Adrenal gland (tissue), 12 donors: ENCODE results near the gene DPM3. TPM values are rescaled to one million over a fixed set of nuclear protein-coding genes. Genes with fewer than 3 reads are reported as not detected.
A peak's percentile ranks its signal among the peaks of the same experiment; 100 is the strongest.

Experiments used
- DNase-seq, 7 donors: peaks; one replicate each; pipeline ENCODE4 v3.0.0-alpha.2; 2019 to 2020
- H3K27ac ChIP-seq, 5 donors: fragments of 200-600 bp; sonication (generic) in 4 of 5; 1 replicate in 3 of 5; 2 replicates in 2 of 5; pipeline versions ENCODE4 v1.5.1 to v1.8.0; 2016 to 2020; ENCODE audit warnings: mild to moderate bottlenecking in 1 of 5
- H3K27me3 ChIP-seq: fragments of 200-600 bp; 2 replicates; pipeline ENCODE4 v1.8.0; 2021
- H3K36me3 ChIP-seq, 2 donors: fragments of 200-600 bp; replicated peaks in 1 of 2; 1 replicate in 1 of 2; 2 replicates in 1 of 2; pipeline versions ENCODE4 v1.5.1 to v1.8.0; 2018 to 2022
- H3K4me1 ChIP-seq, 2 donors: fragments of 200-600 bp; replicated peaks in 1 of 2; 1 replicate in 1 of 2; 2 replicates in 1 of 2; pipeline versions ENCODE4 v1.5.1 to v1.8.0; 2018 to 2021
- H3K4me3 ChIP-seq, 4 donors: fragments of 200-600 bp; sonication (generic) in 3 of 4; one replicate each; pipeline ENCODE4 v1.5.1; 2016 to 2018
- H3K9me3 ChIP-seq, 3 donors: fragments of 200-600 bp; sonication (generic) in 1 of 3; replicated peaks in 1 of 3; 1 replicate in 2 of 3; 2 replicates in 1 of 3; pipeline versions ENCODE4 v1.5.1 to v1.8.0; 2016 to 2021
- POLR2A ChIP-seq, 2 donors: fragments of 450-650 bp; IDR thresholded peaks; one replicate each; pipeline ENCODE4 v1.6.1; 2017; ENCODE audit warnings: antibody characterized with exemption in 2 of 2, mild to moderate bottlenecking in 2 of 2, moderate library complexity in 1 of 2
- WGBS, 4 donors: extraction: QIAGEN DNeasy Blood & Tissue Kit in 2 of 4; methylation state at CpG; one replicate each; pipeline versions ENCODE4 v1.1.5 to v1.1.7; 2013 to 2017; 5-methylcytosine and 5-hydroxymethylcytosine counted together
- intact Hi-C, 2 donors: fragments of 100-400 bp; cut with DNase I; formaldehyde crosslinking; loops; one replicate each; pipeline versions ENCODE4 v1.14.1 to v1.15.0; 2022 to 2023
- polyA plus RNA-seq, 3 donors: library from polyadenylated mRNA; stranded (reverse); fragments of 200-250 nt in 2 of 3; fragments of 350-450 nt in 1 of 3; fragmentation: Illumina TruSeq in 1 of 3; extraction: RNeasy Lipid Tissue Mini Kit (QIAGEN cat#74804) in 1 of 3; gene quantifications; one replicate each; pipeline ENCODE4 v1.2.3, GENCODE V29; 2013 to 2014
- total RNA-seq, 9 donors: library from RNA; depleted of rRNA in 4 of 9; stranded (reverse); fragments of >200 nt in 4 of 9; fragments of 120-200 nt in 1 of 9; fragmentation: NEBNext Ultra II Directional in 1 of 9; extraction: Animal tissue kit (Norgen Biotek cat#: 25700) in 1 of 9; gene quantifications; one replicate each; pipeline versions ENCODE4 v1.1.0 to v1.2.4, GENCODE V29; 2013 to 2023
- TF ChIP-seq, protein P1 (sequence below), 6 experiments: fragments of 450-650 bp in 4 of 6; fragments of 200-600 bp in 2 of 6; sonication (generic) in 1 of 6; IDR thresholded peaks; 1 replicate in 5 of 6; 2 replicates in 1 of 6; pipeline versions ENCODE4 v1.5.1 to v1.8.0; 2016 to 2021; ENCODE audit warnings: antibody characterized with exemption in 6 of 6, mild to moderate bottlenecking in 2 of 6, moderate library complexity in 1 of 6
- donor health status: healthy with polysubstance abuse.
- donor health status: Bipolar disorder and iron deficiency.
- donor health status: DM: yes; HTN: yes; CAD: no.
- donor health status: DM: no; HTN: no; CAD: no.
- donor health status: DM: no; HTN: no; CAD: no.
- donor health status: DM: yes; HTN: yes; CAD: no.

The DPM3 gene
- total and polyA plus RNA-seq, 12 donors = 6.8 to 1,427 (median 163) TPM

DNA sequence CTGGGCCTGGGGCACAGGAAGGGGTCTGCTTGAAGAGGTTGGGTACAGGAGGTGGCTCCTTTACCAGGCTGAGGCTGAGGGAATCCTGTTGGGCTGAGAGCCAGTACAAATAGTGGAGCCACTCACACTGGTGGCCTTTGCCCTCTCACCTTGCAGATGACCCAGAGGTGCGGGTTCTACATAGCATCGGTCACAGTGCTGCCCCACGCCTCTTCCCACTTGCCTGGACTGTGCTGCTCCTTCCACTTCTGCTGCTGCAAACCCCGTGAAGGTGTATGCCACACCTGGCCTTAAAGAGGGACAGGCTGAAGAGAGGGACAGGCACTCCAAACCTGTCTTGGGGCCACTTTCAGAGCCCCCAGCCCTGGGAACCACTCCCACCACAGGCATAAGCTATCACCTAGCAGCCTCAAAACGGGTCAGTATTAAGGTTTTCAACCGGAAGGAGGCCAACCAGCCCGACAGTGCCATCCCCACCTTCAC lies 6.5 kb downstream of the DPM3 start:
- 75 to 85% (median 80%) methylated on average over 5 to 7 of the region's 7 CpGs for WGBS, 4 donors
- intact Hi-C loops = no loop called here

DNA sequence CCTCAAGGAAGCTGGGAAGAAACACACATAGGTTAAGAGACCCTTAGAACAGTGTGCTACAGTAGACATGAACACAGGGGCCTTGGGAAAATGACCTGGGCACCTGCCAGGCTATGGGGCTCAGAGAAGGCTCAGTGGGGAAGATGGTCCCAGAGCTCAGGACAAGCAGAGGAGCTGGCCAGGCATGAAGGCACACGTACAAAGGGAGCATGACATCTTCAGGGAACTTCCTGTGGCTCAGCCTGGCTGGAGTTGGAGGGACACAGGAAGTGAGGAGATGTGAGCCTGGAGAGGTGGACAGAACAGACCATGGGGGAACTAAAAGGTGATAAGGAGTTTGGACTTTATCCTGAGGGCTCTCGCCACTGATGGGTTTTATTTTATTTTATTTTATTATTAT lies 8.5 kb downstream of the DPM3 start:
- Histone ChIP-seq H3K9me3 (no peaks in the 10 kb centered on the region), H3K4me3 (no peak overlapping the region), H3K4me1 (peaks cover 35 to 41% of the 10 kb centered on the region in 2 donors), H3K27me3 (no peaks in the 10 kb centered on the region), H3K36me3 (peaks cover 0 to 33% of the 10 kb centered on the region in 2 donors), H3K27ac (peak overlapping the region in 1 of 5 donors; percentile 81)
- DNase-seq = no peak
- WGBS, 4 donors = 58 to 73% (median 67%) methylated on average over 2 of the region's 2 CpGs
- intact Hi-C loops = no loop called here
- TF ChIP-seq, protein P1, sequence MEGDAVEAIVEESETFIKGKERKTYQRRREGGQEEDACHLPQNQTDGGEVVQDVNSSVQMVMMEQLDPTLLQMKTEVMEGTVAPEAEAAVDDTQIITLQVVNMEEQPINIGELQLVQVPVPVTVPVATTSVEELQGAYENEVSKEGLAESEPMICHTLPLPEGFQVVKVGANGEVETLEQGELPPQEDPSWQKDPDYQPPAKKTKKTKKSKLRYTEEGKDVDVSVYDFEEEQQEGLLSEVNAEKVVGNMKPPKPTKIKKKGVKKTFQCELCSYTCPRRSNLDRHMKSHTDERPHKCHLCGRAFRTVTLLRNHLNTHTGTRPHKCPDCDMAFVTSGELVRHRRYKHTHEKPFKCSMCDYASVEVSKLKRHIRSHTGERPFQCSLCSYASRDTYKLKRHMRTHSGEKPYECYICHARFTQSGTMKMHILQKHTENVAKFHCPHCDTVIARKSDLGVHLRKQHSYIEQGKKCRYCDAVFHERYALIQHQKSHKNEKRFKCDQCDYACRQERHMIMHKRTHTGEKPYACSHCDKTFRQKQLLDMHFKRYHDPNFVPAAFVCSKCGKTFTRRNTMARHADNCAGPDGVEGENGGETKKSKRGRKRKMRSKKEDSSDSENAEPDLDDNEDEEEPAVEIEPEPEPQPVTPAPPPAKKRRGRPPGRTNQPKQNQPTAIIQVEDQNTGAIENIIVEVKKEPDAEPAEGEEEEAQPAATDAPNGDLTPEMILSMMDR (IDR thresholded peaks at IDR 0.05) = no peak
- no peak for TF ChIP-seq POLR2A (IDR thresholded peaks at IDR 0.05)

More for the DNA sequence above, 6.5 kb downstream of the DPM3 start:
- Histone ChIP-seq H3K4me3 (no peak overlapping the region), H3K36me3 (peaks cover 0 to 33% of the 10 kb centered on the region in 2 donors), H3K27ac (peak overlapping the region in 2 of 5 donors; percentile 95 to 99), H3K9me3 (no peaks in the 10 kb centered on the region), H3K27me3 (no peaks in the 10 kb centered on the region), H3K4me1 (peaks cover 24 to 35% of the 10 kb centered on the region in 2 donors)
- DNase-seq = peak in 1 of 7 donors; percentile 8
- TF ChIP-seq, protein P1 (IDR thresholded peaks at IDR 0.05) = no peak
- no peak for TF ChIP-seq POLR2A (IDR thresholded peaks at IDR 0.05)

DNA sequence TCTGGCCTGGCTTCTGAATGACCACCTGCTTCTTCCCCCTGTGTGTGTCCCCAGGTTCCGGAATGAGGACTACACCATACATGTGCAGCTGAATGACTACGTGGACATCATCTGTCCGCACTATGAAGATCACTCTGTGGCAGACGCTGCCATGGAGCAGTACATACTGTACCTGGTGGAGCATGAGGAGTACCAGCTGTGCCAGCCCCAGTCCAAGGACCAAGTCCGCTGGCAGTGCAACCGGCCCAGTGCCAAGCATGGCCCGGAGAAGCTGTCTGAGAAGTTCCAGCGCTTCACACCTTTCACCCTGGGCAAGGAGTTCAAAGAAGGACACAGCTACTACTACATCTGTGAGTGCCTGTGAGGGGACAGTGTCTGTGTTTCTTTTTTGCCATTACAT lies 9.0 kb downstream of the DPM3 start:
- no peaks in the 10 kb centered on the region for H3K27me3 ChIP-seq
- intact Hi-C loops = no loop called here
- H3K36me3 ChIP-seq = peaks cover 0 to 33% of the 10 kb centered on the region in 2 donors
- H3K27ac ChIP-seq = peak overlapping the region in 1 of 5 donors; percentile 81
- 40 to 85% (median 69%) methylated on average over 4 to 8 of the region's 8 CpGs for WGBS, 4 donors
- DNase-seq = peak in 2 of 7 donors; percentile 35 to 42
- TF ChIP-seq, protein P1 (IDR thresholded peaks at IDR 0.05) = no peak
- TF ChIP-seq POLR2A (IDR thresholded peaks at IDR 0.05) = no peak
- no peaks in the 10 kb centered on the region for H3K9me3 ChIP-seq
- peaks cover 33 to 43% of the 10 kb centered on the region in 2 donors for H3K4me1 ChIP-seq
- H3K4me3 ChIP-seq = no peak overlapping the region

DNA sequence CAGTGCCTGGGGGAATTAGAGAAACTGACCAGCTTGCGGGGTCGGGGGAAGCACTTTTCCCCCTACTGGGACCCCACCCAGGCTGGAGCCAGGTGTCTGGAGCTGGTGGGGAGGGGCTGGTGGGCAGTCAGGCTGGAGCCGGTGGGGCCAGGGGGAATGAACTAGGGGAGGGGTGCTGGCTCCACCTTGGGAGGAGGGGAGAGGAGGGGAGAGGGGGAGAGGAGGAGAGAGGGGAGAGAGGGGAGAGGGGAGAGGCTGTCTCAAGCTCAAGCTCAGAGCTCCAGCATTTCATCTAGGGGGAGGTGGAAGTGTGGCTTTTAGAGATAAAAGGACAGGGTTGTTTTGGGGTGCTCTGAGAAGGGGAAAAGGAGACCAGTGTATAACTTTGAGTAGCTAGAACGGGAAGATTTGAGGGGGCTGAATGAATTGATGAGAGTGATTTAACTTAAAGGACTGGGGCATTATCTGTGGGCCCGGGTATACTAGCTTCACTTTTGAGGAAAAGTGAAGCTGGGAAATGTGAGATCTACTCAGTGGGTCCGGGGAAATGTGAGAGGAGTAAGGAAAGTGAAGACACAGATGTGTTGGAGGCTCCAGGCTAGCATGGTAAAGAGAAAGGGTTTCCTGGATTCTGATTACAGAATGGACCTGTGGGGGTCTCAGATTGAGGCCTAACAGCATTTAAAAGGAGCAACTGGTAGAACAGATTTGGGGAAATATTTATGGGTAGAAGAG lies 9.9 kb downstream of the DPM3 start:
- peaks cover 33 to 49% of the 10 kb centered on the region in 2 donors for H3K4me1 ChIP-seq
- TF ChIP-seq, protein P1 (IDR thresholded peaks at IDR 0.05) = no peak
- TF ChIP-seq POLR2A (IDR thresholded peaks at IDR 0.05) = no peak
- DNase-seq = no peak
- peak overlapping the region in 4 of 5 donors; percentile 13 to 81 (median 70) for H3K27ac ChIP-seq
- intact Hi-C loops = no loop called here
- no peaks in the 10 kb centered on the region for H3K27me3 ChIP-seq
- H3K9me3 ChIP-seq = no peaks in the 10 kb centered on the region
- peaks cover 0 to 33% of the 10 kb centered on the region in 2 donors for H3K36me3 ChIP-seq
- 38 to 50% (median 46%) methylated on average over 5 to 6 of the region's 6 CpGs for WGBS, 4 donors
- H3K4me3 ChIP-seq = peak overlapping the region in 2 of 4 donors; percentile 16 to 71
